Activated naive CD4-positive, alpha-beta T cell treated with anti-CD3 and anti-CD28 coated beads, Interleukin-2, amount 50 U/mL, for 72 hours (primary cell): ENCODE measurements around the gene INSYN2A. TPM values are rescaled to one million over a fixed set of nuclear protein-coding genes. Genes with fewer than 3 reads are reported as not detected.

Experiments used
- ATAC-seq, 2 donors: fragments of 150-1000 bp; cut with Tn5 transposase; 2 replicates each; pipeline ENCODE4 v1.10.0; 2021; ENCODE audit warnings: mild to moderate bottlenecking in 2 of 2, moderate library complexity in 2 of 2
- DNase-seq, 2 donors: peaks; one replicate each; pipeline ENCODE4 v3.0.0; 2021 to 2022; ENCODE audit warnings: low spot score in 2 of 2
- H3K27ac Mint-ChIP-seq, 2 donors: one replicate each; pipeline ENCODE4 v1.8.0; 2022; ENCODE audit warnings: mild to moderate bottlenecking in 2 of 2, mixed read lengths in 2 of 2
- H3K36me3 Mint-ChIP-seq, 2 donors: one replicate each; pipeline ENCODE4 v1.8.0; 2022; ENCODE audit warnings: mixed read lengths in 2 of 2
- H3K9me3 Mint-ChIP-seq, 2 donors: one replicate each; pipeline ENCODE4 v1.8.0; 2022; ENCODE audit warnings: mixed read lengths in 2 of 2
- total RNA-seq, 2 donors: library from RNA; stranded (reverse); gene quantifications; one replicate each; pipeline ENCODE4 v1.2.3, GENCODE V29; 2022

The INSYN2A gene
- total RNA-seq, 2 donors from 2014 or later, result not detected

GRCh38 chr10:127146661-127147060 lies 49.7 kb downstream of the INSYN2A start:
- Mint-ChIP-seq H3K27ac (no peak overlapping the region), H3K9me3 (no peaks in the 10 kb centered on the region), H3K36me3 (no peaks in the 10 kb centered on the region)
- no peak for DNase-seq
- ATAC-seq, result no peak
